HG03442 (cell line): Measurements from ENCODE around the gene OR1M1.

Source experiments
- ATAC-seq: cut with Tn5 transposase; IDR thresholded peaks from one replicate; pipeline ENCODE4 v1.9.1; 2021; ENCODE audit warnings: mild to moderate bottlenecking, moderate library complexity; ENCODE audit not compliant: unreplicated experiment

Gene OR1M1

DNA sequence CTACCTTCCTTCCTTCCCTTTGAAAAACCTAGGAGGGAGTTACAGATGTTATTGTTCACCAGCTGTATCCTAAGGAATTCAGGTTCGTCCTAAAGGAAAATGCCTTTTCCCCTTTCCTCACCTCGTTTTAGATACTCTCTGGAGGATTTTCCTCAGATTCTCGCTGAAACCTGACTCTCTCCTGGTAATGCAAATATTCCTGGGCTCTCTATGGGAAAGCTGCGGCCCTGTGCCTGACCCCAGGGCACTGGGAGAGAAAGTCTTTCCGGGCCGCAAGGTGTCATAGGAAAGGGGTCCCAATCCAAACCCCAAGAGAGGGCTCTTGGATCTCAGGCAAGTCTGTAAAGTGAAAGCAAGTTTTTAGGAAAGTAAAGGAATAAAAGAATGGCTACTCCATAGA is 13.1 kb upstream of the OR1M1 start:
- no peak for ATAC-seq

DNA sequence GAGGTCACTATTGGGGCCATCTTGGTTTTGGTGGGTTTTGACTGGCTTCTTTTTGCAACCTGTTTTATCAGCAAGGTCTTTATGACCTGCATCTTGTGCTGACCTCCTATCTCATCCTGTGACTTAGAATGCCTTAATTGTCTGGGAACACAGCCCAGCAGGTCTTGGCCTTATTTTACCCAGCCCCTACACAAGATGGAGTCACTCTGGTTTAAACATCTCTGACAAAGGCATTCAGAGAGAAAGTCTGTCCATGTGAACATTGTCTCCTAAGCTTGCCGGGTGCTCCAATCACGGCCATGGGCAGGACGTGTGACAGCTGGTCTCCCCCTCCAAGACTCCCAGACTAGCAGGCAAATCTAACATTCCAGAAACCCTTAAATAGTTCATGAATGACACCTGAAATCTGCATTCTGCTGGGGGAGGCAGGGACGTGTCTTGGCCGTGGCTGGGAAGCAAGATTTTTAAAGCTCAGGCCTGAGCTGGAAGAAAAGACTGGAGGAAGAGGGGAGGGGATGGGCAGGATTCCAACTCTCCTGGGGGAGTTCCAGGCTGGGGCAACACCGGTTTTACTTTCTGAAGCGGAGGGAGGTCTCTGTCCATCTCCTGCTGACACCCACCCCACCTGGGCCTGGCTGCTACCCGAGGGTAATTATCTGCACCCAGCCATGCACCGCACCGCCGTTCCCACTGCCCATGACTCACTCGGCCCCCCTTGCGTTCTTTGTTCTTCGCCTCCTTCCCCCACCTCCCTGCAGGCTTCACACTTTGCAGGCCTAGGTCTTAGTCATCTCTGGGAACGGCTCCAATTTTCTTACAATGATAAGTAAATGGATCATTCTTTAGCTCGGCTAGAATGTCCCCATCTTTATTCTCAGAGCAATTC is 11.6 kb upstream of the OR1M1 start:
- no peak for ATAC-seq

DNA sequence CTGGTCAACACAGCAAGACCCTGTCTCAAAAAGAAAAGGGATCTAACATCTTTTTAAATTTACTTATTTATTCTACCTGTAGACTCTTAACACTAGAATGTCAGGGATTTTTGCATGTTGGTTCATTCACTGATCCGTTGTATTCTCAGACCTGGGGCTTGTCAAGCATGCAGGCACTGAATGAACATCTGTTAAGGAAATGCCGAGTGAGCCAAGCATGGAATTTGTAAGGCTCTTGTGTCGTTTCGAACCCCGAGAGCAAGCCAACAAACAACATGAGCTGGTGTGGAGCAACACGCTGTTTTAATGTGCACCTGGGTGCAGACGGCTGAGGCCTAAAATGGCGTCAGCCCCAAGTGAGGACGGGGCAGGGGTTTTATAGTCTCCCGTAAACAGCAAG is 10.0 kb upstream of the OR1M1 start:
- no peak for ATAC-seq

DNA sequence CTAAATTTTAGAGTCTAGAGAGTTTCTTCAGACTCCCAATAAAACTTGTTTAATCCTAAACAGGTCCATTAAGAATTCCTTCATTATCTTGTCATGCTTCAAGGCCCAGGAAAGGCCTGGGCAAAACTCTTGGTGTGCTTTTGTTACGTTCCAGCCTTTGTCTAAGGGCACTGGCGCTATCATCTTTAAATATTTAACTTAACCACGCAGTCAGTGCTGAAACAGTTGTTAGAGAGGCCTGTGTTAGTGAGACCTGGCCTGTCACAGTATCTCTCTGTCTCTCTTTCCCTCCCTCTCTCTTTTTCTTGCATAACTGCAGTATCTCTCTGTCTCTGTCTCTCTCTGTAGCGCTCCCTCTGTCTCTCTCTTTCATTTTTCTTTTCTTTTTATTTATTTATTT is 8.2 kb upstream of the OR1M1 start:
- no peak for ATAC-seq

DNA sequence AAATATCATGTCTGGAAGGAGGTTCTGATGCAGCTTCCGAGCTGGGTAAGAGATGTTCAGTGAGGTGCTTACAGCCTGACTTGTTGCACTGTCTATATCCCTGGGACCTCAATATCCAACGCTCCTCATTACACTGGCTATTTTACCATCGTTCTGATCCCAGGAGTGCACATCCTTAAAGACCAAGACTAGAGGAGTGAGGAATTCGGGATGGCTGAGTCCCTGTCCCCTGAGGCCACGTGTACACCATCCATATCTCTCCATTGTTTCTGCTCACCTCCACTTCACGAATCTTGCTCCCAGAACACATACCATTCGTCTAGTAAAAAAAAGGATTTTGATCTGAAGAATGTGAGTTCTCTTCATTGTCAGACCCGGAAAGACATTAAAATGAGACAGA is 20.5 kb downstream of the OR1M1 start, which contains the start of gene OR7G2:
OR7G2 (minus strand) TSS at position 101 of the 400 bp plus-strand sequence. CDS start 4,232 bp downstream, outside the sequence.
- no peak for ATAC-seq

DNA sequence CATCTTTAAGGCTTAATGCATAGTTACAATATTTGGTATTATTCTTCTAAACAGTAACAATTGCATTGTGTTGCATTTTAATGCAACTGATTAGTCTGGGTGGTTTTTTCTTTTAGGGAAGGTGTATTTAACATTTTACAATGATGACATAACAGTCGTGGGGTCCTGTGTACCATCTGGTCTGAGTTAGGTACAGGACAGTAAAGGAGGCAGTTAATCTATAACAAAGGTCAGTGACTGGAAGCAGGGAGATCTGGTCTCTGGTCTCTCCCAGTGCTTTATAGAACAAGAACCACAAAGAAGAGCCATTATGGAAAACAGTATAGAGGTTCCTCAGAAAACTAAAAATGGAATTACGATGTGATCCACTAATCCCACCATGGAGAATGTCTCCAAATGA is 23.1 kb downstream of the OR1M1 start:
- no peak for ATAC-seq

DNA sequence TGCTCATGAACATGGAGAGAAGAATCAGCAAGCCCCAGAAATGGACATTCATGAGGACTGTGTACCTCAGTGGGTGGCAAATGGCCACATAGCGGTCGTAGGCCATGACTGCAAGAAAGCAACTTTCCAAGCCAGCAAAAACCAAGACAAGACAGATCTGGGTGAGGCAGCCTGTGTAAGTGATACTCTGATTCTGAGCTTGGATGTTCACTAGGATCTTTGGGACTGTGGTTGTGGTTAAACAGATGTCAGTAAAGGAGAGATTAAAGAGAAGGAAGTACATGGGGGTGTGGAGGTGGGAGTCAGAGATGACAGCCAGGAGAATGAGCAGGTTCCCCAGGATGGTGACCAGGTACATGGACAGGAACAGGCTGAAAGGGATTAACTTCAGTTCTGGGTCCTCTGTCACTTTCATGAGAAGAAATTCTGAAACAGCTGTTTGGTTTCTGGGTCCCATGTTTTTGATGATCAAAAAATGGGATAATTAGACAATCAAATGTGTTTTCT is 28.5 kb downstream of the OR1M1 start, which contains the start of gene OR7G1:
OR7G1 (minus strand) TSS at position 457 of the 507 bp plus-strand sequence; CDS start at position 457, 0 bp downstream.
- ATAC-seq = no peak

DNA sequence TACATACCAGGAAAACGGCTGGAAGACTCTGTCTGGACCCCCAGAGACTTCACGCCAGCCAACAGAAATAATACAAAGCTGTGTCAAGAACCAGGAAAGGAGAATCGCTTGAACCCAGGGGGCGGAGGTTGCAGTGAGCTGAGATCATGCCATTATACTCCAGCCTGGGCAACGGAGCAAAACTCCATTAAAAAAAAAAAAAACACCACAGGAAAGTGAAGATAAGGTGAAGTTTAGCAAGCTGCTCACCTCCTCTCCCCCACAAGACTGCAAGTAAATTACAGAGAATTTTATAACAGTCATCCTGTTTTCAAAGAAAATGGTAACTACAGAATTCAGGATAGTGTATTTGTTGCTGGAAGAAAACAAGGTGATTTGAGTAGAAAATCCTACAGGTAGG is 29.7 kb downstream of the OR1M1 start:
- ATAC-seq = no peak

DNA sequence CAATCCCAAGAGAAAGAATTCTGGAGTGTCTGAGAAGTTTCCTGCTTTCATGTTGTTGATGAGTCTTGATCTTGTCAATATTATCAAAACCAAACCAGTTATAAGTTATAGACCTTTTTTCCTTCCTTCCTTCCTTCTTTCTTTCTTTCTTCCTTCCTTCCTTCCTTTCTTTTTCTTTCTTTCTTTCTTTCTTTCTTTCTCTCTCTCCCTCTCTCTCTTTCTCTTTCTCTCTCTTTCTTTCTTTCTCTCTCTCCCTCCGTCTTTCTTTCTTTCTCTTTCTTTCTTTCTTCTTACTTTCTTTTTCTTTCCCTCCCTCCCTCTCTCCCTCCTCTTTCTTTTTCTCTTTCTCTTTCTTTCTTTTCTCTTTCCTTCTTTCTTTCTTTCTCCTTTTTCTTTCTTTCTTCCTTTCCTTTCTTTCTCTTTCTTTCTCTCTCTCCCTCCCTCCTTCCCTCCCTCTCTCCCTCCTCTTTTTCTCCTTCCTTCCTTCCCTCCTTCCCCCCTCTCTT is 40.1 kb downstream of the OR1M1 start, which contains the start of gene OR7G3:
OR7G3 (minus strand) TSS at position 51 of the 506 bp plus-strand sequence; CDS start at position 51, 0 bp downstream.
- no peak for ATAC-seq

DNA sequence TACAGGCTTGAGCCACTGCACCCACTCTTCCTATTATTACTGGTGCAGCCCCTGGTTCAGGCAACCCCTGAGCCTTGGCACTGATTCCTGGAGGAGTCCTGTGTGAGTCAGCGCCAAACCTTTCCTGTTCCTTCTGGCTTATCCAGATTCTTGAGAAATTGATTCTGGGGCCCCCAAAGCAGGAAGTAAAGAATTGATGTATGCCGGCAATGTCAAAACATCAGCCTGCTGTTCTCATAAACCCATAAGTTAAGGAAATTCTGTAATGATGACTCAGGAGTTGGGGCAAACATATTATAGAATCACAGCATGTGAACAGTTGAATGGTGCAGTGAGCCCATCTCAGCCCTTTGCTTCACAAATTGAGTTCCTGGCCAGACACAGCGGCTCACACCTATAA is 41.3 kb downstream of the OR1M1 start:
- ATAC-seq = no peak

DNA sequence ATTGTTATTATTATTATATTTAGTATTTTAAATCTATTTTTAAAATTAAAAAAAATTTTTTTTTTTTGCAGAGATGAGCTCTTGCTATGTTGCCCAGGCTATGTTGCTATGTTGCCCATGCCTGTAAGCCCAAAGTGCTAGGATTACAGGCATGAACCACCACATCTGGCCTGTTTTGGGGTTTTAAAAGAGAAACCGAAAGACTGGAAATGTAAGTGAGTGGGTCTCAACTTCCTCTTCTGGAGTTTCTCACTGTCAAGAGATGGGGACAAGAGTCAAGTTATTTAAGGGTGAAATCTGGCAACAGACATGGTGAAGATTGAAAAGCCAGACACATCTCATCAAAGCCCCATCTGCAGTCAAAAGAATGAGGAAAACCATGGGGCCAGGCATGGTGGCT is 44.1 kb downstream of the OR1M1 start:
- ATAC-seq = no peak

DNA sequence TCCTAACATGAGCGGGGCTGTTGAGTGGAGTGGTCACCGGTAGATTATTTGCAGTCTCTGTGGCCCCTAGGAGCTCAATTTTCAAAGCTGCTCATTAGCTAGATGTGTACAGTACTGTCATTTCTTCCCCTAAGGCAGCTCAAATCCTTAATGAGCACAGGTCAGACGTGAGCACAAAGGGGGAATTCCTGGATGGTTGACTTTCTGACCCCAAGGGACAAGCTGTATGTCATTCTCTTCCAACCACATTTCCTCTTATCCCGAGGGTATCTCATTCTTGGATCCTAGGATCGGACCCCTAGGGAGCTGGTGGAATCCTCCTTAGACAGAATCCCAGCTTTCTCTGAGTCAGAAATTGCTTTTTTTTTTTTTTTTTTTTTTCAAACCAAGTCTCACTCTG is 45.6 kb downstream of the OR1M1 start:
- ATAC-seq = no peak

DNA sequence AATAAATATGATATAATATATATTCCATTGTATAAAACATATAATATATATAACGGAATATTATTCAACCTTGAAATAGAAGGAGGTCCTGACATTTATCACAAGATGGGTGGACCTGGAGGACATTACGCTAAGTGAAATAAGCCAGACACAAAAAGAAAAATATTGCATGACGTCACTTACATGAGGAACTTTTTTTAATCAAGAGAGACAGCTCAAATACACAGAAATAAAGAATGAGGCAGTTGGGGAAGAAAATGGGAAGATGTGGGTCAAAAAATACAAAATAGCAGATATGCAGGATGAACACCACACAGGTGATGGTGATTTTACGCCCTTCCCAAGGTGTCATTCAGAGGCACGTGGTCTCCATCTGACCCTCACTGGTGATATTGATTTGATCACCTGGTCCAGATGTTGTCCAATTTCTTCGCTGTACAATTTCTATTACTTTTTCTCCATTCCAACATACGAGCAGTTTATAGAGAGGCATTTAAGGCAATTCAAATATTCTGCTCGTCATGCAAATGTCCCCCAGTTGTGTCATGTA is 52.8 kb downstream of the OR1M1 start:
- ATAC-seq = no peak

DNA sequence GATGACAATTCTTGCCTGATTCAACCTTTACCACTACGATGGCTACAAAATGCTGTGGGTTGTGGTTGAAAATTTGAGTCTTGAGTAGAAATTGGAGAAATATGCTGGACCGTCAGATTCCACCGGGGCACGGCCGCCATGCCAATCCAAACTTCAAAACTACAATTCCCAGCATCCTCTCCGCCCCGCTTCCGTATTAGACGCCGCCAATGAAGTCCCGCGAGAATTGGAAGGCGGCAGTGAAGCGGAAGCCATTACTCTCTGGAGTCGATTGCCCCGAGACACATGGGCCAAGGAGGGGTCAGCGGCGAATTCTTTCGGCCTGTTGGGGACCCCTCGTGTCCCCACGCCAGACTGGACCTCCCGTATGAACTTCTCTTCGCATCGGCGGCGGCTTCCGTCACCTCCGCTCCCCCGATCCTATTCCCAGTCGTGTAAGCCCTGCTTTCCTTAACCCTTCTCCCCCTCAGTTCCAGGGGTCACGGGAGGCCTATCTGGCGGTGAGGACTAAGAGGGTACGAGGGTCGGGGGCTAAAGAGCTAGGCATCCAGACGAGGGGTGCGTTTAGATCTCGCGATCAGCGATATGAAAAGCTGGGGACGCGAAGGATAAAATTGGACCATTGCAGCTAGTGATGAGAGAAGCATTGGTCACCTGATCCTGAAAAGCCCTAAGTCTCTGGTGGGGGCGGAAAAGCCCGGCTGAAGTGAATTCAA is 53.5 kb downstream of the OR1M1 start, which contains the start of gene ZNF317:
ZNF317 (plus strand) TSS at position 239 of the 716 bp plus-strand sequence. CDS start 15,620 bp downstream, outside the sequence.
- peak; percentile 95 for ATAC-seq

DNA sequence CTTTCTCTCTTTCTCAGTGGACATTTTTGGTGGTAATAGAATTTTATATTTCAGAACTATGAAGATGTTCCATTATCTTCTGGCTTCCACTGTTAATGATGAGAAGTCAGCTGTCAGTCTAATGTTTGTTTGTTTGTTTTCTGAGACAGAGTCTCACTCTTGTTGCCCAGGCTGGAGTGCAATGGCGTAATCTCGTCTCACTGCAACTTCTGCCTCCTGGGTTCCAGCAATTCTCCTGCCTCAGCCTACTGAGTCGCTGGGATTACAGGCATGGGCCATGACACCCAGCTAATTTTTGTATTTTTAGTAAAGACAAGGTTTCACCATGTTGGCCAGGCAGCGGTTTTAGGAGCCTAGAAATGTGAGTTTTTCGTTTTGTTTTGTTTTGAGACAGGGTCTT is 58.1 kb downstream of the OR1M1 start:
- ATAC-seq = no peak
